Measurements from ENCODE around the gene ZNF891.

The ZNF891 gene

DNA sequence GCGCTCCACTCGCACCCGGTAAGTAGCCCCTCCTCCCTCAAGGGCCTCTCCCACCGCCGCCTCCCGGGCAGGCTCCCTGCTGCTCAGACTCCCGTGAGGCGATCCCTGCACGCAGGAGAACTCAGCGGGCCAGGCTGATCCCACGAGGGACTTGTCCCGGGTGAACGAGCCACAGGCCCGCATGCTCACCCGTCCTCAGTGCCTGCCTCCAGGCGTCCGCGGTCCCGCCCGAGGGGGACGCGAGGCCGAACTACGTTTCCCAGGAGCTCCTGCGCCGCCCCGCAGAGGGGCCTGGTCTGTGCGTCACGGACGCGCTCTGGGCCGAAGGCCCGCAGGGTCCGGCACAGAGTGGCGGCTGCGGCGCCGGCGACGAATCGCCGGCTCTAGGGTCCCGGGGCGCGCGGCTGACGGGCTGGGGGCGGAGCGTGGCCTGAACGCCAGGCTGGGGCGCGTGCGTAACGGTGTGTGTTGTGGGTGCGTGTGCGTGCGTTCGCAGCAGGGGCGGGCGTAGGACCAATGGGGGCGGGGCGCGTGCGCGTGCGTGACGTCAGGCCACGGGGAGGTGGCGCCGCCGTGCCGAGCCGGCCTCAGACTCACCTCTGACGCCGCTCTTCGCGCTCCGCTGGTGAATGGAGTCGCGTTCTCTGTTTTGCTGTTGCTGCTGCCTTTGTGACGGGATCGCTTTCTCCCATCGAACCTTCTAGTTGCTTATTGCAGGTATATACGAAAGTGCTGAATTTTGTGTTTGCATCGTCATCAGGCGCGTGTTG is at the start of gene ZNF891, which contains the start of gene ZNF10:
Gene ZNF891, minus strand, starts transcription at position 237 of the 770 bp plus-strand sequence. CDS start 8,356 bp downstream, outside the sequence.
Gene ZNF10, plus strand, starts transcription at position 590 of the 770 bp plus-strand sequence. CDS start 13,866 bp downstream, outside the sequence.
- peak; percentile 95 for DNase-seq

DNA sequence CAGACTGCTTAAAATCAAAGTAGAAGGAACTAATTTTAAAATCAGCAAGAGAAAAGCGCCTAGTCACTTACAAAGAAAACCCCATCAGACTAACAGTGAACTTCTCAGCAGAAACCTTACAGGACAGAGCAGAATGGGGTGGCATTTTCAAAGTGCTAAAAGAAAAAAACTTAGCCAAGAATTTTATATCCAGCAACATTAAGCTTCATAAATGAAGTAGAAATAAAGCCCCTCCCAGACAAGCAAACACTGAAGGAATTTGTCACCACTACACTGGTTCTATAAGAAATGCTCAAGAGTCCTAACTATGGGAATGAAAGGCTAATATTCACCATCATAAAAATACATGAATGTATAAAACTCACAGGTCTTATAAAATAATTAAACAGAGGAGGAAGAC is 44.8 kb upstream of the ZNF891 start:
- DNase-seq, result no peak

DNA sequence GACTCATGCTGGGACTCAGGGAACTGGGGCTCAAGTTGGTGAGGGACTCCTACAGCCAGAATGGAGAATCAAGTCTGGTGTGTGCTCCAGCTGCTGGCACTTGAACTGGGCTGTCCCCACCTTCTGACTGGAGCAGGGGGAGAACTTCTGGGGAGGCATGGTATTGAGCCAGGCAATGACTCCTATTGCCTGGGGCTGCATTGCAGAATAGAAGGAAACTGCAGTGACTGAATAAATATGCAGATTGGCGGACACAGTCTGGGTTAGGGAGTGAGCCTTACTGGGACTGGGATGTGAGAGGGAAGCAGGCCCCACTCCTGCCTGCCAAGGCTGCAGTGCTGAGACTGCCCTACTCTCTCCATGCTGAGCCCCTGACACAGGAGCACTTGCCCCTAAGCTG is 42.4 kb upstream of the ZNF891 start:
- no peak for DNase-seq

DNA sequence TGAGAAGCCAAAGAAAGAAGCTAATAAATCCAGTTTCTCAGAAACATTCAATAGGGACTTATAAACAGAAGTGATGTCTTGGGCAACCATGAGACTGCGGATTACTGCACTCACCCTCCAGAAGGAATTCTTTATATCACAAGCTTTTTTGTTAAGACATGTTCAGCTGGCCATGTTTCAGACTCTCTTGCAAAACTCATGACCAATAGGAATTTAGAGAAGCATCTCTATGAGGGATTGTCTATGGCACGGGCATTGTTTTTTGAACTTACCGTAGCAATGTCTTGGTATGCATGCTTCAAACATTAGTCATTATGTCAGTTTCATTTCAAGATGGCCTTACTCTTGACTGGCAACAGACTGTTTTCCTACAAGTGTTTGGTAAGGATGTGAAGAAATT is 35.7 kb upstream of the ZNF891 start:
- DNase-seq, result no peak

DNA sequence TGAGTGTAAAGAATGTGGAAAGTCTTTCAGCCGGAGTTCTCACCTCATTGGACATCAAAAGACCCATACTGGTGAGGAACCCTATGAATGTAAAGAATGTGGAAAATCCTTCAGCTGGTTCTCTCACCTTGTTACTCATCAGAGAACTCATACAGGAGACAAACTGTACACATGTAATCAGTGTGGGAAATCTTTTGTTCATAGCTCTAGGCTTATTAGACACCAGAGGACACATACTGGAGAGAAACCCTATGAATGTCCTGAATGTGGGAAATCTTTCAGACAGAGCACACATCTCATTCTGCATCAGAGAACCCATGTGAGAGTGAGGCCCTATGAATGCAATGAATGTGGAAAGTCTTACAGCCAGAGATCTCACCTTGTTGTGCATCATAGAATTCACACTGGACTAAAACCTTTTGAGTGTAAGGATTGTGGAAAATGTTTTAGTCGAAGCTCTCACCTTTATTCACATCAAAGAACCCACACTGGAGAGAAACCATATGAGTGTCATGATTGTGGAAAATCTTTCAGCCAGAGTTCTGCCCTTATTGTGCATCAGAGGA is 26.1 kb upstream of the ZNF891 start:
- DNase-seq, result no peak

DNA sequence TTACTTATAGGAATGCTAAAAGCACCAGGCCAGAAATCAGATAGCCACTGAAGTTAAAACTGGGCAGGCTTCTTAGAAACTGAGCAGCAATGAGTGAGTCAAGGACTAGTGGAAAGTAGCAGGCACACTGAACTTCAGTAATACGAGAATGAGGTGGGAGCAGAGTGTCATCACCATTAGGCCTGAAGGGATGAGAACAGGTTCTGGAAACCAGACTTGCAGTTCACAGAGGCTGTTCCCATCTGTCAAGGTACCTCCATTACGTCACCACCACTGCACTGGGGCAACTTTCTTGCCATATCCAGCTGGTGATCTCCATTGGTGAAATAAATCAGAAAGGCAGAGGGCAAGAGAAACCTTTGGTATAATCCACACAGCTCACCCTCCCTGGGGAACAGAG is 15.9 kb upstream of the ZNF891 start:
- DNase-seq, result no peak

DNA sequence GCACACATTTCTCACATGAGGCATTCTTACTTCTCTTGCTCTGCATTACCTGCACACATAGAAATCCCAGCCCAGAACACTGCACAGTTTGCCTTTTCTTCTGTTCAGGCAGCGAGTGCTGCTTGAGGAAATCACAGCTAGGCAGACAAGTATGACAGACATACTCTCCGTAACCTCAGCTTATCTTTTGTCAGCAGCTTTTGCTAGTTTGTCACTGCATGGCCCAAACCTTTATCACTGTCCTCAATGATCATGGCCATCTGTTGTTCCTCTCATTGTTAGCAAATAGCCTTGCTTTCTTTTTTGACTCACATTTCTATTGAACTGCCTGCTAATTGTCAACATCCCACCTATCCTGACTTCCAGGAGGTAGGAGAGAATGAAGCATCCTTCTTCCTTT is 5.7 kb upstream of the ZNF891 start:
- no peak for DNase-seq

DNA sequence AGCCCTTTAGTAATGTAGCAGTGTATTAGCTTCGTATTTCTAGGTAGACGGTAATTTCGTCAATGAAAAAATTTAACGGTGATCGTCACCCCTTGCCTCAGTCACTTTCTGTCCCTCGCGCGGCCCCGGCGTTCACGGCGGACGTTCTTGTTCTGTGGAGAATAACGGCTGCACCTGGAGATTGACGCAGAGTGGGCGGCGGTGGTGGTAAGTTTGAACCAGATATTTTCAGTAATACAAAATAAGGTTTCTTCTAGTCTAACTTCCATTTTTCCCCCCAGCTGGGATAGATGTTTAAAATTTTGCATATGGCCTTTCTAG is 694 bp upstream of the ZNF891 start:
- DNase-seq, result no peak

DNA sequence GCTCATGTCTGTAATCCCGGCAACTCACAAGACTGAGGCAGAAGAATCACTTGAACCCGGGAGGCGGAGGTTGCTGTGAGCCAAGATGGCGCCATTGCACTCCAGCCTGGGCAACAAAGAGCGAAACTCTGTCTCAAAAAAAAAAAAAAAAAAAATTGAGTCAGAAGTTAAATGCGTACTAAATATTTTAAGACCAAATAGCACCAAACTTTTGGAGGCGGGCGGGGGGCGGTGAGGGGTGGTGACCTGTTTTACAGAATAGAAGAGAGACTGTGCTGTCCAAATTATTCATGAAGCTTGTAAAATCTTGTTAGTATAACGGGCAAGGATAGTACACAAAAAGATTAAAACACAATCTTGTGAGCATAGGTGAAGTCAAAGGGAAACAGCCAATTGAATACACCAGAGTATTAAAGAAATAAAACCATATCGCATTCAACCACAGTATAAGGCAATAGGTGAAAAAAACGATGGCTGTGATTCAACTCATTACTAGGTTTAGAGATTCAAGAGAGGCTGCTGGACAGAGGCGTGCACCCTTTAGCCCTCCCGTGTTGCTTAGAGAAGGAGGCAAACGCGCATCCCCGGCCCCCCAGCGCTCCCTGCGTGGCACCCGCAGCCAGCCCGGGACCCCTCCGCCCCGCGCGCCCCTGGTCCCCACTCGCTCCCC is 571 bp downstream of the ZNF891 start:
- no peak for DNase-seq

DNA sequence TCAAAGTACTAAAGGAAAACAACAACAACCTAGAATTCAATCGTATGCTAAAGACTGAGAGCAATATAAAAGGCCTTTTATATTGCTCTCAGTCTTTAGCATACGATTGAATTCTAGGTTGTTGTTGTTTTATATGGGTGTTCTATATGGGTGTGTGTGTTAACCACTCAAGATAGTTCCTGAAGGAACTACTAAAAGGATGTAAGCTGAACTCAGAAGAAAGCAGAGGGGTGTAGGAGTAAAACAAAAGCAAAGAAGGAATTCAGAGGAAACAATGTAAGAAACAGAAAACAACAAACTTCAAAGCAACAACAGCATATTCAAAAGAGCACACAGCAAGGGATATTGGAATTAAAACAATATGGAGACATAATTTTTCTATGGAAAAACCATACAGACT is 5.4 kb downstream of the ZNF891 start:
- no peak for DNase-seq

DNA sequence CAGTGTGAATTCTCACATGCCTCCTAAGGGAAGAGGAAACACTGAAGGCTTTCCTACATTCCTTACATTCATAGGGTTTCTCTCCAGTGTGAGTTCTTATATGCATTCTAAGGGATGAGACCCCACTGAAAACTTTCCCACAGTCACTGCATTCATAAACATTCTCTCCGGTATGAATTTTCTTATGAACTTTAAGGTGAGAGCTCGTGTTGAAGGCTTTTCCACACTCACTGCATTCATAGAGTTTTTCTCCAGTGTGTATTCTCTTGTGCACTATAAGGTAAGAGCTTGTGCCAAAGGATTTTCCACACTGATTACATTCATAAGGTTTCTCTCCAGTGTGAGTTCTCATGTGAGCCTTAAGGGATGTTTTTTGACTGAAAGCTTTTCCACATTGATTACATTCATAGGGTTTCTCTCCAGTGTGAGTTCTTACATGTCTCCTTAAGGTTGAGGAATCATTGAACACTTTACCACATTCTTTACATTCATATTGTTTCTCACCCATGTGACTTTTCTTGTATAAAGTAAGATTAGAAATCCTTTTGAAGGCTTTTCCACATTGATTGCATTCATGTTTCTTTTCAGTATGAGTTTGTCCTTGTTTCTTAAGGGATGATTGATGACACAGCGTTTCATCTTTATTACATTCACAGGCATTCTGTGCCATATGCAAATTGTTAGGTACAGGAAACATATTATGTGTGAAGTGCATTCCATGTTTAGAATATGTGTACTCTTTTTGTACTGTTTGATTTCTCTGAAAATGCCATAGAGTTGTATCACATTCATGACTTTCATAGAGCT is 9.5 kb downstream of the ZNF891 start:
- DNase-seq, result no peak

DNA sequence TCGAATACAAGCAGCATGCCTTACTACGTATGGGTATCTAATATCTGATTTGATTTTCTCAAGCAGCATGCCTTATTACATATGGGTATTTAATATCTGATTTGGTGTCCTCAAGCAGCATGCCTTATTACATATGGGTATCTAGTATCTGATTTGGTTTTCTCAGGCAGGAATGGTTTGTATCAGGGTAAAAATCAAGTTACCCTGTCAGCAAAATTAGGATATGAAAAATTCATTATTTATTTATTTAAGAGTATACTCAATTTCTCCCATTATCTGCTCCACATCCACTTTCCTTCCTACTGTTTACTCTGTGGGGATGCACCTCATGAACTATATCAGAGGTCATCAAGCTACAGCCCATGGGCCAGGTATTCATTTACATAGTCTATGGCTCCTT is 21.9 kb downstream of the ZNF891 start:
- DNase-seq, result no peak

DNA sequence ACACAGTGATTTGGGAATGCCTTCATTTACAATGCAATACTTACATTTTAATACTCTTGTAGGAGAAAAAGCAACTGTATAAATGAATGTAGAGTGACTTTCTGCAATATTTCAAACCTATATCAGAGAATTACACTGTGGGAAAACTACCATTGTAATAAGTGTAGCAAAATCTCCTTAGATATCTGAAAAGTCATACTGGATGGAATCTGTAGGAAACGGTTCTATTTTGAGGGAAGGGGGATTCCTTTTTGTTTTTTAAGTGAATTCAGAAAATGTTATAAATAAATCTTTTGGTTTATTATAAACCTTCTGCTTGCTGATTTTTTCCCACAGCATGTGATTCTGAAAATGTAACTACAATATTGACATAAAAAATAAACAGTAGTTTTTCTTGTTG is 23.0 kb downstream of the ZNF891 start:
- no peak for DNase-seq

DNA sequence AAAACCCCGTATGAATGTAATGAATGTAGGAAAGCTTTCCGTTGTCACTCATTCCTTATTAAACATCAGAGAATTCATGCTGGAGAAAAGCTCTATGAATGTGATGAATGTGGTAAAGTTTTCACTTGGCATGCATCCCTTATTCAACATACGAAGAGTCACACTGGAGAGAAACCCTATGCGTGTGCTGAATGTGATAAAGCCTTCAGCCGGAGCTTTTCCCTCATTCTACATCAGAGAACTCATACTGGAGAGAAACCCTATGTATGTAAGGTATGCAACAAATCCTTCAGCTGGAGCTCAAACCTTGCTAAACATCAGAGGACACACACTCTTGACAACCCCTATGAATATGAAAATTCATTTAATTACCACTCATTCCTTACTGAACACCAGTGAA is 23.8 kb downstream of the ZNF891 start:
- DNase-seq, result no peak

DNA sequence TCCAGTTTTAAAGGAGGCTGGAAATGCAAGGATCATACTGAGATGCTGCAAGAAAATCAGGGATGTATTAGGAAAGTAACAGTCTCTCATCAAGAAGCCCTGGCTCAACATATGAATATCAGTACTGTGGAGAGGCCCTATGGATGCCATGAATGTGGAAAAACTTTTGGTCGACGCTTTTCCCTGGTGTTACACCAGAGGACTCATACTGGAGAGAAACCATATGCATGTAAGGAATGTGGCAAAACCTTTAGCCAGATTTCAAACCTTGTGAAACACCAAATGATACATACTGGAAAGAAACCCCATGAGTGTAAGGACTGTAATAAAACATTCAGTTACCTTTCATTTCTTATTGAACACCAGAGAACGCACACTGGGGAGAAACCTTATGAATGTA is 24.5 kb downstream of the ZNF891 start:
- no peak for DNase-seq

DNA sequence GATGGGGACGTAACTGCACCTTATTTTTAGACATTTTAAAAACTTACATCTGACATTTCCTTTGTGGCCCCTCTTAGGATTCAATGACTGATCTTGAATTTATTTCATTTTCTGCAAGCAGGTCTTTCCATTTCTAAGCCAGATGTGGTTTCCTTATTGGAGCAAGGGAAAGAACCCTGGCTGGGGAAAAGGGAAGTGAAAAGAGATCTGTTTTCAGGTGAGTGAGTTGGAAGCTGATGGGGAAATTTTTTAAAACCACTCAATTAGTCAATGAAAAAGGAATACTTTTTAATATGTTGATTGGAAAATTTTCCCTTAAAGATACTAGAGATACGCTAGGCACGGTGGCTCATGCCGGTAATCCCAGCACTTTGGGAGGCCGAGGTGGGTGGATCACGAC is 46.7 kb downstream of the ZNF891 start:
- DNase-seq, result no peak

DNA sequence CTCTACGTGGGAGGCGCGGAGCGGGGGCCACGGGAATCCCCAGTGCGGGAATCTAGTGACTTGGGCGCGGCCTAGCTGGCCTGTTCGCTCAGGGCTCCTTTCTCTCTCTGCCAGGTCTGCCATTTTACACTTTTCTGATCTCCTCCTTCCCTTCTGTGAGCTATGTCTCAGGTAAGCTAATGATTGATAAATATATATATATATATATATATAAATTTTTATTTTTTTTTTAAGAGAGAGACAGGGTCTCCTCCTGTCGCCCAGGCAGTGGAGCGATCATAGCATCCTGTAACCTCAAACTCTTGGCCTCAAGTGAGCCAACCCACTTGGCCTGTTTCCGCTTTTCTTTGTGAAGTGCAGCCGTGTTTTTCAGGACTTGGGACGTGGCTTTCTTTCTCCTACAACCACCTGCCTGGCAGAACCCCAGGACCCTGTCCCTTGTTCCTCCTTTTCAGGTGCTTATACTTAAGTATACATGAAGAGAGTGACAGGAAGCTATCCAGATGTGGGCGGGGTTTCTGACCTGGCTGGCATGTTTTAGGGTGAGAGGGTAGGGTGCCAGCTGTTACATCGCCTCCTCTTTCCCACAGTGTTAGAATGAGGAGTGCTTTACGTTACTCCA is 48.8 kb downstream of the ZNF891 start:
- DNase-seq, result no peak

DNA sequence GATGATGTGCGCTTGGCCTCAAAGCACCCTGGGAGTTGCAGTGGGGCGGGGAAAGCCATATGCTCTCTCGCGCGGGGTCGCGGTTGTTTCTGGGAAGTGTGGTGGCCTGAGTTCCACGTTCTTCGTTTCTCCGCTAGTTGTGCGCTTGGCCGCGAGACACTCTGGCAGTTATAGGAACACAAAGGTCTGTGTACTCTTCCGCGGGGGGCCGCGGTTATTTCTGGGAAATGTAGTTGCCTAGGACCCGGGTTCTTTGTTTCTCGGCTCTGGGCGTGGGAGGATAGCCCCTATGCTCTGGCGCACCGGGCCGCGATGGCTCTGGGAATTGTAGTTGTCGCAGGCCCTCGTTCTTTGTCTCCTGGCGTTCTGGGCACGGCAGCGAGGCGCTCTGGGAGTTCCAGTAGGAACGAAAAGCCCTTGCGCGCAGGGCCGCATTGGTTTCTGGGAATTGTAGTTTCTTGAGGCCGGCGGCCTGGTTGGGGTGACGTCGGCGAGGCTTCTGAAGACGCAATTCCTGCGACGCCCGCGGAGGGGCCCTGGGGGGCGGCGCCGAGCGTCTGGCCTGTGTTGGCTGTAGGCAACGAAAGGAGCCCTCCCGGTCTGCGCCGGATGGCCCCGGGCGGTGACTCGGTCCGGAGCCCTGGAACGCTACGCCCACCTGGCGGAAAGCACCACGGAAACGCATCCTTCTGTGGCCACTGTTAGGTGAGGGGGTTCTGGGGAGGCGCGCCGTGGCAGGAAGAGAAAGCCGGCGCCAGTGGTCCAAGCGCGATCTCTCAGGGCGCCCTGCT is 49.5 kb downstream of the ZNF891 start, which contains the start of gene ZNF140:
Gene ZNF140, plus strand, starts transcription at position 556 of the 791 bp plus-strand sequence. CDS start 398 bp downstream, outside the sequence.
- DNase-seq, result peak; percentile 92

DNA sequence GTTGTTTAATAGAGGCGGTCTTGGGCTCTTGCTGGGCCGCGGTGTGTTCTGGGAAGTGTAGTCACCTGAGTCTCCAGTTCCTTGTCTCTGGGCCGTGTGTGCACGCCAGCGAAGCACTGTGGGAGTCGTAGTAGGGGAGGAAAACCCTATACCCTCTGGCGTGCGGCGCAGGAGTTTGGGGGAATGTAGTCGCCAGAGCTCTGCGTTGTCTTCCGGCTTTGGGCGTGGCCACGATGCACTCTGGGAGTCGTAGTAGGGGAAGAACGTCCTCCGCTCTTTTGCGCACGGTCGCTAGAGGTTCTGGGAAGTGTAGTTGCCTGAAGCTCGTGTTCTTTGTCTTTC is 50.1 kb downstream of the ZNF891 start:
- DNase-seq, result peak; percentile 93

DNA sequence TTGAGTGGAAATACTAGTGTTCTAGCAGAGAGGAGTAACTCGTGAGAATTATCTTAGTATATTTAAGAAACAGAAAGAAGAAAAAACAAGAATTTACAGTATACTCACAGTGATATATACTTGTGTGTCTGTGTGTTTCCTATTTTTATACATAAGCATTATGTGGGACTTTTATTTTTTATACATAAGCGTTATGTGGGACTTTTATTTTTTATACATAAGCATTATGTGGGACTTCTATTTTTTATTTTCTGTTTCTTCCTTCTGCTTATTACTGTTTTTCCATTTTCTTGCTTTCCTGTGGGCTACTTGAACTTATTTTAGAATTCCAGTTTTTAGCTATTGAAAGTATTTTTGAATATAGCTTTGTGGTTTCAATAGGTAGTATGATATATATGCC is 56.2 kb downstream of the ZNF891 start:
- no peak for DNase-seq

DNA sequence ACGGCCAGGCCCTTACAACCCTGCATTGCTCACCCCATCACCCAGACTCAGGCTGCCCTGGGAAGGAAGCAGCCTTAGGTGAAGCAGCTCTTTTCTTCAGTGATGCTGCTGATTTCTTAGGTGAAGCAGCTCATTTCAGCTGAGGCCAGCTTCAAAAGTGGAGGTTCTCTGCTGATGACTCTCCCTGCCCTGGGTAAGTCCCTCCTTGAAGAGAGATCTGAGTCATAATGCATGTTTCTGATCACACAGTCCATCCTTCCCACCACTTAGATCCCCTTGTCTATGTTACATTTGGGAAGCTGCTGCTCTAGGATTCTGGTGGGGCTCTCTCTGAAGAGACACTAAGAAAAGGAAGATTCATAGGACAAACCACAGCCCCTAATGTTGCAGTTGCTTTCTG is 66.5 kb downstream of the ZNF891 start:
- no peak for DNase-seq

DNA sequence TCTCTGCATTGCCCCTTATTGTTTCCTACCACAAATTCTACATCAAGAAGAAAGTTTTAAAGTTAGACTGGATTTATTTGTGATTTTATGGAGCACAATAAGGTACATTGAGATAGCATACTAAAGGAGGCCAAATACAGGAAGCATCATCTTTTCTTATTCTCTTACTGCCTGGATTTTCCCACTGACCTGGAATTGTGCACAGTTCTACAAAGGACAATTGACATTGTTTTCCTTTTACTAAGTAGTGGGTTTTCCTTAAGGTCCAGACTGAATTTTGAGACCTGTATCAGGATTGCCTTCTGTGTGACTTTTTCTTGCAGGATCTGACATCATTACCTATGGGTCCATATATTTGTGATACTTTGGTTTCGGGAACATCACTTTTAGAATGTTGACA is 68.1 kb downstream of the ZNF891 start:
- no peak for DNase-seq
